ENCODE results near the gene RUBCN.
"Not testable (repeated sequence)": the region's sequence is repeated elsewhere in the genome, so short reads cannot be mapped to it uniquely, and the experiment has no call there.

The RUBCN gene

GRCh38 chr3:197734667-197735318 lies 1.9 kb downstream of the RUBCN start:
- DNase-seq (ENCODE audit: low spot score): no peak

DNA sequence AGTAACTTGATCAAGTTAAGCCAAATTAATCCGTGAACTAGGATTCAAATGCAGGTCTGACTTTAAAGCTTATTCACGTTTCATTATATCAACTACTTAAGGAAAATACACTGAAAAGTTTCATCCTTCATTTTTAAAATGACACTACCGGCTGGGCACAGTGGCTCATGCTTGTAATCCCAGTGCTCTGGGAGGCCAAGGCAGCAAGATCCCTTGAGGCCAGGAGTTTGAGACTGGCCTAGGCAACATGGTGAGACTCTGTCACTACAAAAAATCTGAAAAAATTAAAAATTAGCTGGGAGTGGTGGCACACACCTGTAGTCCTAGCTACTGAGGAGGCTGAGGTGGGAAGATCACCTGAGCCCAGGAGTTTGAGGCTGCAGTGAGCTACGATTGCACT lies 3.7 kb downstream of the RUBCN start:
- no peak for DNase-seq (ENCODE audit: low spot score)

DNA sequence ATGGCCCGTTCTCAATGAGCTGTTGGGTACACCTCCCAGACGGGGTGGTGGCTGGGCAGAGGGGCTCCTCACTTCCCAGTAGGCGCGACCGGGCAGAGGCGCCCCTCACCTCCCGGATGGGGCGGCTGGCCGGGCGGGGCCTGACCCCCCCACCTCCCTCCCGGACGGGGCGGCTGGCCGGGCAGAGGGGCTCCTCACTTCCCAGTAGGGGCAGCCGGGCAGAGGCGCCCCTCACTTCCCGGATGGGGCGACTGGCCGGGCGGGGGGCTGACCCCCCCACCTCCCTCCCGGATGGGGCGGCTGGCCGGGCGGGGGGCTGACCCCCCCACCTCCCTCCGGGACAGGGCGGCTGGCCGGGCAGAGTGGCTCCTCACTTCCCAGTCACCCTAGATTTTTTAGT lies 5.2 kb downstream of the RUBCN start:
- DNase-seq (ENCODE audit: low spot score): not testable (repeated sequence)

DNA sequence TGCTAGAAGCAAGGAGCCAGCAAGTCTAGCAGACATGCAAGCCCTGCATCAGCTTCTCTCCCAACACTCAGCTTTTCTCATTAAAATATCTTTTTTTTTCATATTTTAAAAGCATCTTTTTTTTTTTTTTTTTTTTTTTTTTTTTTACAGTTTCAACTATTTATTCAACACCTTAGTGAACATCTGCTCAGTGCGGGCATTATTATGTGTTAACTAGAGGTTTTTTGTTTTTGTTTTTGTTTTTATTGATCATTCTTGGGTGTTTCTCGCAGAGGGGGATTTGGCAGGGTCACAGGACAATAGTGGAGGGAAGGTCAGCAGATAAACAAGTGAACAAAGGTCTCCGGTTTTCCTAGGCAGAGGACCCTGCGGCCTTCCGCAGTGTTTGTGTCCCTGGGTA lies 5.9 kb downstream of the RUBCN start:
- DNase-seq (ENCODE audit: low spot score): not testable (repeated sequence)

GRCh38 chr3:197730200-197730599 lies 6.5 kb downstream of the RUBCN start:
- DNase-seq (ENCODE audit: low spot score): peak; percentile 85

GRCh38 chr3:197728487-197728886 lies 8.2 kb downstream of the RUBCN start:
- no peak for DNase-seq (ENCODE audit: low spot score)

GRCh38 chr3:197727878-197728277 lies 8.8 kb downstream of the RUBCN start:
- not testable (repeated sequence) for DNase-seq (ENCODE audit: low spot score)

- no peak for DNase-seq (ENCODE audit: low spot score)
Observed at GRCh38 chr3:197722734-197723133, 14.0 kb downstream of the RUBCN start.

GRCh38 chr3:197720694-197721093 lies 16.0 kb downstream of the RUBCN start:
- DNase-seq (ENCODE audit: low spot score): no peak

DNA sequence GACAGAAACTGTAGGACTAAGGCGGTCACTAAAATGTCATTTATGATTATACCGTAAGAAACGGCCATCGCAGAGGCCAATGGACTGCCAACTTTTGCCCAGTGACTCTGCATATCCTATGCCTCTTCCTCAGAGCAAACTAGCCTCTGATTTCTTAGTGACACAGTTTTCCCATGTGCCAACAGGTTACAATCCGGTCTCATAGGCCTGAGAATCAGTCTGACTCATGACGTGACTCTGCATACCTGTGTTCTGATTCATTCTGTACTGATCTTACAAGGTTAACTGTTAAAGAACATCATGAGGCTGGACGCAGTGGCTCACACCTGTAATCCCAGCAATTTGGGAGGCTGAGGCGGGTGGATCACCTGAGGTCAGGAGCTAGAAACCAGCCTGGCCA lies 17.8 kb downstream of the RUBCN start:
- peak; percentile 39 for DNase-seq (ENCODE audit: low spot score)

- DNase-seq (ENCODE audit: low spot score): no peak
Observed at GRCh38 chr3:197714251-197714650, 22.5 kb downstream of the RUBCN start.

DNA sequence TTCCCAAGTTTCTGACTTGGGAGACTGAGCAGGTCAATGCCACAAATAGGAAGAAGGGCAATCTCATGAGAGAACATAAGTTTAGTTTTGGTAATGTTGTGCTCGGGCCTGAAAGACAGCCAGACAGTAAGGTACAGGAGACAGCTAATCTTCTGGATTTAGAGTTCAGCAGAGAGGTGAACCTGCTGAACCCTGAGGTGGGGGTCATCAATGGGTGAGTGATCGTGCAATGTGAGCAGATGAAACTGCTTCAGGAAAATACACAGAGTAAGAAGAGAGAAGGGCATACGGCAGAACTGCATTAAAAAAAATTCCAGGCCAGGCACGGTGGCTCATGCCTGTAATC lies 23.3 kb downstream of the RUBCN start:
- DNase-seq (ENCODE audit: low spot score): no peak

DNA sequence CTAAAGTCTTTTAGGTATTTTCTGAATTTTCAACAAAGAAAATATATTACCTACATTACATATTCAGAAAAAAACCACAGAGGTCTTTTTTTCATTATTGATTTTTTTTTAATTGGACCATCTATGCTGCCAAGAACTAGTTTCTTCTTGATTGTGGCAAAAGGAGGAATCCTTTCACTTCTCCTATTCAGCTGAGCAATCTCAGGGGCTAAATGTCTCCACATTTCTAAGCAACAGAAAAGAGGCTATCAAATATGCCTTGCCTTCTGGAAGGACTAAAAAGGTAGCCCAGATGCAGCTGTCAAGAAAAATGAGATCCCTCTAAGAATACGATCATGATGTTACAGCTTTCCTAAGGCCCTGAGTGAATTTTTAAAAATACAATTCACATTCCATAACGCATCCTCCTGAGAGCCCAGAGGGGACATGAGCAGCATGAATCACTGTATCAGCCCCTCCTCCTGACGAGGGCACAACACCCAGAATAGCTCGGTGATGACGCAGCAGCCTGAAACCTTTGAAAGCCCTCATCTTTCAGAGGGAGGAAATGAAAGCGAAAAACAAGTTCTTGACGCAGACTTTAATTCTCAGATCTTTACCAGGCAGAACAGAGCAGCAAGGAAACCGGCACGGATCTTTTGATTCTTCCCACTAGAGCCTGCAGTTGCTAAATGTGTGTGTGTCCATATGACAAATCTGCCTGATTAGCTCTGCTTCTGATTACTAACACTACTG lies 24.6 kb downstream of the RUBCN start:
- peak; percentile 94 for DNase-seq (ENCODE audit: low spot score)

DNA sequence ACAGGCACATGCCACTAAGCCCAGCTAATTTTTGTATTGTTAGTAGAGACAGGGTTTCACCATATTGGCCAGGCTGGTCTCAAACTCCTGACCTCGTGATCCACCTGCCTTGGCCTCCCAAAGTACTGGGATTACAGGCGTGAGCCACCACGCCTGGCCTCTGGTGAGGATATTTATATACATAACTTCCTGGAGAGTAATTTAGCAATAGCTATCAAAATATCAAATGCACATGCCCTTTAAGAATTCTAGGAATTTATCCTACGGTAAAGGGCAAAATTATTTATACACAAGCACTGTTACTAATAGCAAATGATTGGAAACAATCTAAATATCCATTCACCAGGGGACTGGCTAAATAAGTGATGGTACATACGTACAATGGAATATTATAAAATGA lies 25.7 kb downstream of the RUBCN start:
- not testable (repeated sequence) for DNase-seq (ENCODE audit: low spot score)

DNA sequence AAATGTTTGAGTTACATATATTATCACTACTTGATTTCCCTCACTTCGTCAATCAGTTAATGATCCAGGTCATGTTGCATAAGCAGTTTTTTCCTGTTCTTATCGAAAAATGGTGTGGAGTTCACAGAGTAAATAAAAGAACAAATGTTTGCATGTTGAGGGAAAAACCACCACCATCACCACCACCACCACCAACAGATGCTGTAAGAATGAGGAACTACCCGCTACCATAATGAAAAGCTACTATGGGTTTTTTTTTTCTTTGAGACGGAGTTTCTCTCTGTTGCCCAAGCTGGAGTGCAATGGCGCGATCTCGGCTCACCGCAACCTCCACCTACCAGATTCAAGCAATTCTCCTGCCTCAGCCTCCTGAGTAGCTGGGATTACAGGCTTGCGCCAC lies 27.6 kb downstream of the RUBCN start:
- DNase-seq (ENCODE audit: low spot score): no peak

DNA sequence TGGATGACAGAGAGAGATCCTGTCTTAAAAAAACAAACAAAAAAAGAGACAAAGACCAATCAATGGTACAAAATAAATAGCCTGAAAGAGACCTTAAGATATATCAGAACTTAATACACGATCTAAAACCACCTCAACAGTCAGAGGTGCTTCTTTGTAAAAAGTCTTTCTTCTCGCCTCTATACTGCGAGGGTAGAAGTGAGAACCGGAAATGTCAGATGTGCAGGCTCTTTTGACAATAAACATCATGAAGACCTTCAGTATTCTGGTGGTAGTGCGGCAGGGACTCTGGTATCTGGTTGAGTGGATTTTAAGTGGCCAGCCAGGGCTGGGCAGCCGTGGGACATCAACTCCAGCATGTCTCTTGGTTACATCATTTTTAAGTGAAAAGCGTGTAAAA lies 30.0 kb downstream of the RUBCN start:
- no peak for DNase-seq (ENCODE audit: low spot score)

DNA sequence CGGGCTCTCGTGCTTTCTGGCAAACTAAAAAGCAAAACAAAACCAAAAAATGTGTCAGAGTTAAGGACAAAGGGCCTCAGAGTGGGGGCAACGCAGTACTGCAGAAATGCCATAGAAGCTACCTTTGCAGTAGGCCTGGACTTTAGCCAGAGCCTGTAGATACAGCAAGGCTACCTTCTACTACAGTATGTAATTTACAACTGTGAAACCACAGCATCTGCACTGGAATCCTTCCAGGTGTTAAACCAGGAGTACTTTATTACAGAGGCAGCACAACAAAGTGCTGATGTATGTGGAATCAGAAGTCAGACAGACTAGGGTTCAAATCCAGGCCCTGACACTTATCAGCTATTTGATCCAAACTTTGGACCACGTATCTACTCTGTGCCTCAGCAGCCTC lies 34.9 kb downstream of the RUBCN start:
- DNase-seq (ENCODE audit: low spot score): no peak

DNA sequence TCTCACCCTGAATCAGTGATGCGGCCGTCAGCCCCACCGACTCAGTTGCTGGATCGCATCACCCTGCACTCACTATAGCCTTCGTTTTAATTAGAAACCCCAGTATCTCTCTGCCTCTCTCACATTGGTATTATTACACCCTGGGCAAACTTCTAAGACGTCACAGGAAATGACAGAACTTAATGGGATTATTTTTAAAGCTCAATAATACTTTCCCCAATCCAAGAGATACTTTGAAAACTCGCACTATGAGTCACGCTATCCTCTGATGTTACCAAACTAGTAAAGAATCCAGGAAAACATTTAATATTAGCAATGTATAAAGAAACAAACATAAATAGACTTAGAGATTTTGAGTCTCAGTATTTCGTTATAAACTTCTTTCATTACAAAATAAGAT lies 36.6 kb downstream of the RUBCN start:
- no peak for DNase-seq (ENCODE audit: low spot score)

GRCh38 chr3:197697355-197697754 lies 39.3 kb downstream of the RUBCN start:
- no peak for DNase-seq (ENCODE audit: low spot score)

GRCh38 chr3:197694251-197694650 lies 42.5 kb downstream of the RUBCN start:
- no peak for DNase-seq (ENCODE audit: low spot score)

DNA sequence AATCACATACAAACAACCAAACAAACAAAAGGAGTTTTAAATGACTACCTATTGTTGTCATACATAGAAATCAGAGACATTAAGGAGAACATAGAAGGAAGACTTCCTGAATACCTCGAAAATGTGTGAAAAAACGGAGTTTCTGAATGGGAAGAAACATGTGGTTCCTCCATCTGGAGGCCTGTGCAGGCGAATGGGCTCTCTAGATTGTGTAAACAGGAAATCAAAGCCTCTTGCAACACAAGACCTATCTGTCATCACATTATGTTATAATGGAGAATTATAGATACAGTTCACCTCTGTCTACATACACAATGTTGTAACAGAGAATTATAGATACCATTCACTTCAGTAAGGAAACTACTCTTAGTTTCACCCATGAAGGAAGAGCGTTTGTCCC lies 44.1 kb downstream of the RUBCN start:
- DNase-seq (ENCODE audit: low spot score): peak; percentile 28

GRCh38 chr3:197690754-197691153 lies 46.0 kb downstream of the RUBCN start:
- DNase-seq (ENCODE audit: low spot score): no peak

DNA sequence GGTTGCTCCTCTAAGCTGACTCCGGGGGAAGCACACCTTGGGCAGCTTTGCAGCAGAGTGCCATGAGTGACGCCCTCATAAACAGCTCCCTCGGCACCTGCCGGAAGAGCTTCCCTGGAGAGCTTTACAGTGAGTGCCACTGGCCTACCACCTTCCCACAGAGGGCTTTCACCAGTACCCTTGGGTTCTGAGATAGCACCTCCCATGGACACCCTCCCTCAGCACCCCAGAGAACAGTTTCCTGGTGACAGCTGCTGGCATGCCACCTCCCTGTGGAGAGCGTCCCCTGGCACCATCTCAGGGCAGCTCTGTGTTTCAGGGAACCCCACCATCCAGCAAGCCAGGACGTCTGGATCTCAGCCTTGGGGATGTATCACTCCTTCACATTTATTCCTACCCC lies 49.1 kb downstream of the RUBCN start:
- no peak for DNase-seq (ENCODE audit: low spot score)

GRCh38 chr3:197686899-197687298 lies 49.8 kb downstream of the RUBCN start:
- DNase-seq (ENCODE audit: low spot score): no peak
